Measurements from ENCODE around the gene CCNDBP1.
"Not testable (repeated sequence)": the region's sequence is repeated elsewhere in the genome, so short reads cannot be mapped to it uniquely, and the experiment has no call there.

The CCNDBP1 gene

DNA sequence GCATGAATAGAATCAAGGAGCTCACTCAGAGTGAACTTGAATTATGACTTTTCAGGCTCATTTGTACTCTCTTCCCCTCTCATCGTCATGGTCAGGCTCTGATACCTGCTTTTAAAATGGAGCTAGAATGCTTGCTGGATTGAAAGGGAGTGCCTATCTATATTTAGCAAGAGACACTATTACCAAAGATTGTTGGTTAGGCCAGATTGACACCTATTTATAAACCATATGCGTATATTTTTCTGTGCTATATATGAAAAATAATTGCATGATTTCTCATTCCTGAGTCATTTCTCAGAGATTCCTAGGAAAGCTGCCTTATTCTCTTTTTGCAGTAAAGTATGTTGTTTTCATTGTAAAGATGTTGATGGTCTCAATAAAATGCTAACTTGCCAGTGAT lies 9.6 kb downstream of the CCNDBP1 start:
- DNase-seq = no peak

GRCh38 chr15:43196760-43197548 lies 11.8 kb downstream of the CCNDBP1 start:
- no peak for DNase-seq

DNA sequence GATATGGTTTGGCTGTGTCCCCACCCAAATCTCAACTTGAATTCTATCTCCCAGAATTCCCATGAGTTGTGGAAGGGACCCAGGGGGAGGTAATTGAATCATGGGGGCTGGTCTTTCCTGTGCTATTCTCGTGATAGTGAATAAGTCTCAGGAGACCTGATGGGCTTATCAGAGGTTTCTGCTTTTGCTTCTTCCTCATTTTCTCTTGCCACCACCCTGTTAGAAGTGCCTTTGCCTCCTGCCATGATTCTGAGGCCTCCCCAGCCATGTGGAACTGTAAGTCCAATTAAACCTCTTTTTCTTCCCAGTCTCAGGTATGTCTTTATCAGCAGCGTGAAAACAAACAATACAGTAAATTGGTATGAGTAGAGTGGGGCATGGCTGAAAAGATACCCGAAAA lies 12.6 kb downstream of the CCNDBP1 start:
- DNase-seq = not testable (repeated sequence)

DNA sequence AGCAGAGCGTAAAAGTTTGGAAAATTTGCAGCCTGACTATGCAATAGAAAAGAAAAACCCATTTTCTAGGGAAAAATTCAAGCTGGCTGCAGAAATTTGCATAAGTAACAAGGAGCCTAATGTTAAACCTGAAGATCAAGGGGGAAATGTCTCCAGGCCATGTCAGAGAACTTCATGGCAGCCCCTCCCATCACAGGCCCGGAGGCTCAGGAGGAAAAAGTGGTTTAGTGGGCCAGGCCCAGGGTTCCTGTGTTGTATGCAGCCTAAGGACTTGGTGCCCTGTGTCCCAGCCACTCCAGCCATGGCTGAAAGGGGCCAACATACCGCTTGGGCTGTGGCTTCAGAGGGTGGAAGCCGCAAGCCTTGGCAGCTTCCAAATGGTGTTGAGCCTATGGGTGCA lies 13.4 kb downstream of the CCNDBP1 start:
- not testable (repeated sequence) for DNase-seq

DNA sequence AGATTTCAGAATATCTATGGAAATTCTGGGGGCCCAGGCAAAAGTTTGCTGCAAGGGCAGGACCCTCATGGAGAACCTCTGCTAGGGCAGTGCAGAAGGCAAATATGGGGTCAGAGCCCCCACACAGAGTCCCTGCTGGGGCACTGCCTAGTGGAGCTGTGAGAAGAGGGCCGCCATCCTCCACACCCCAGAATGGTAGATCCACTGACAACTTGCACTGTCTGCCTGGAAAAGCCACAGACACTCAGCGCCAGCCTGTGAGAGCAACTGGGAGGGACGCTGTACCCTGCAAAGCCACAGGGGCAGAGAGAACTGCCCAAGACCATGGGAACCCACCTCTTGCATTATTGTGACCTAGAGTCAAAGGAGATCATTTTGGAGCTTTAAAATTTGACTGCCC lies 13.8 kb downstream of the CCNDBP1 start:
- no peak for DNase-seq

- DNase-seq = no peak
These were observed 14.8 kb downstream of the CCNDBP1 start for GRCh38 chr15:43199945-43200488.

- no peak for DNase-seq
These were observed 19.1 kb downstream of the CCNDBP1 start for GRCh38 chr15:43204016-43204901.

GRCh38 chr15:43206054-43206453 lies 20.9 kb downstream of the CCNDBP1 start:
- DNase-seq = no peak

DNA sequence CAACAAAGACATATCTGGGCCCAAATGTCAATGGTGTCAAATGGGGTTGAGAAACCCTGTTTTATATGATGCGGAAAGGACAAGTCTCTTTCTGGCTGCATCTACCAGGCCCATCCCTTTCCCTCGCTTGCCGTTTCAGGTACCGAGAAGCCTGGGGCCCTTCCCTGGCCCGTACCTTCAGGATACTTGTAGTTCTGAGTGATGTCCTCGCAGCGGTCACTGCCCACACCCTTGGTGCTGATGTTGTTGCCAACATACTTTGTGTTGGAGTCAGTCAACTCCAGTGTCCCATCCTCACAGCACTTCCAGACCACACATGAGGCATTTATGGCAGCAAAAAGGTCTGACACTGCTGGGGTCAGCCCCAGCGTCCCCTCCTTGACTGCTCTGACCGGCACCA lies 21.8 kb downstream of the CCNDBP1 start:
- no peak for DNase-seq

- DNase-seq = no peak
These were observed 23.1 kb downstream of the CCNDBP1 start for GRCh38 chr15:43208052-43209002.

DNA sequence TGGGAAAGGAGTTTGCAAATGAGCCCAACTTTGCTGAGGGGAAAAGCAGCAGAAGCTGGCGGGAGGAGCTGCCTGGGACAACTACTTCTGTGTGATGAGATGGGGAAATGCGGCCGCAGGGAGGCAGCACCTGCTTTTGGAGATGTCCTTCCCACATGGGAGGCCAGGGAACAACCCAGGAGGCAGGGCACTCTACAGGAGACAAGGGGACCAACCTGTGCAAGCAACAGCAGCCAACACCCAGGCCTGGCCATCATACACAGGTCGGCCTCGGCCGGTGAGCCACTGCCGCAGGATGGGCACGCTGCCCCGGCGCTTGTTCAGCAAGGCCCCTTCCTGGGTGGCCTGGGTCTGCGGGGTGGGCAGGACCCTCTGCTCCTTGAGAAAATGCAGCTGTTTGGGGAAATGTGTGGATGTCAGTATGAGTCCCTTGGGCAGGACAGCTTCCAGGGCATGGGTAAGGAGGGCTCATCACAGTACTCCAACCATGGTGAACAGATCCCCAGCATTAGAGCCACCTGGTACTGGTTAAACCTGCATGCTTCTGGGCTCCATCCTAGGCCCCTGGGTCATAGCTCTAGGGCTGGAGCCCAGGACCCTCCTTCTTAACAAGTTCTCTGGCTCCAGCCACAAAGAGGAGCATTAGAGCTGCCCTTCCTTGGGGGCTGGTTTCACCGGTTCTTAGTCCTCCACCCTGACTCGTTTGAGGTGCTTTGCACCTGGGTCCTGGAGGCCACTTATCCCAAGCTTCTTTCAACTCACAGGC lies 24.0 kb downstream of the CCNDBP1 start:
- DNase-seq = no peak

DNA sequence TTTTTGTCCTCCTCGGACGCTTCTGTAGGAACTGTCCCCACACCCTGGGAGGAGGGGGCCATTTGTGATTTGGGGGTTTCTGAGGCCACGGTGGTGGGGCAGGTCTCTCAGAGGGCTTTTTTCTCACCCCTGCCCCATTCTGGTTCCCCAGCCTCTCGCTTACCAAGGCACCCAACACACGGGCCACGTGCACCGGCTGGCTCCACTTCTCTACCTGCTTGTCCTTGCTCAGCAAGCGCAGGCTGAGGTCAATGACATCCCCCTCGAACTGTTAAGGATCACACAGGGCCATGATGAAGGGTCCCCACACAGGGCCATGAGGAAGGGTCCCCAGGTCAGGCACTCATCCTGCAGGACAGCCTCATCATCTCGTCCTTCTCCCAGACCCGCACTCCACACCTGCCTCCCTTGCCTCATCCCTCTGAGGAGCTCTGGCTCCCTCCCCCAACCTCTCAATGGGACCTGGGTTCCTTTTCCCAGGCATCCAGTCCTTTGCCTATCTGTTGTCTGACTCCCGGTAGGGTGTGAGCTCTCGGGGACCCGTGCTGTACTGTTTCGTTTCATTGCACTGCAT lies 25.1 kb downstream of the CCNDBP1 start:
- no peak for DNase-seq

DNA sequence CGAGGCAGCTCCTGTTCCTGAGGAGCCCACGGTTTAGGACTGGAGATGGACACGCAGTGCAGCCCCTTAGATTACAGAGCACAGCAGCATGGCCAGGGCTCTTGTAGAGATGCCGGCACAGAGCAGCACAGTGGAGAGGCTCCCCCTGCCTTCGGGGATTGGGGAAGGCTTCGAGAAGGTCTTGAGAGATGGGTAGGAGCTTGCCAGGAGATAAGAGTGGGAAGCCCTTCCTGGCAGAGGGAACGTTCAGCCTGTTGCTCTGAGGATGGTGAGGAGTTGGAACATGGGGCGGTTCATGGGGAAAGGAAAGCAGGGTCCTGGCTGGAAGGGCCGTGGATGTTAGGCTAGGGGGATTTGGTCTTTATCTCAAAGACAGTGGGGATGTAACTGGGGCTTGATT lies 25.6 kb downstream of the CCNDBP1 start:
- no peak for DNase-seq

DNA sequence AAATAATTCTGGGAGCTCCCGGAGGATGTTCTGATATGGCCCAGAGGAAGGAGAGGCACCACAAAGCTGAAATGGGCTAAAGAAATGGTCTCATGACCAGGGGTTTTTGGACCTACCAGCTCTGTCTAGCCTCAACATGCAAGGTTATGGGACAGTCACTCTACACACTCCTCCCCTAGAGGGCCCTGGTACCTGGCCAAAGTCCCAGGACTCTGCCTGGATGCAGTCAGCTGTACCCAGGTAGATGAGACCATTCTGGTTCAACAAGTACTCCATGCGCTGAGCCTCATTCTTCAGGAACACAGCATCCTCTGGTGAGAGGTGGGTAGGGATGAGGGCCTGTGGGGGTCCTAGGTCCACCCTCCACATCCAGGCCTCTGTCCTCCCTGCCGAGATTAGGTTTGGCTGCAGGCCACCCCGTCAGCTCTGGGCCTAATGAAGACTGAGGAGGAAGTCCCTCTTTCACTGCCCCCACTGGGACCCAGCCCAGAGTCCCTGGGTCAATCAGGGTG lies 26.1 kb downstream of the CCNDBP1 start:
- no peak for DNase-seq

DNA sequence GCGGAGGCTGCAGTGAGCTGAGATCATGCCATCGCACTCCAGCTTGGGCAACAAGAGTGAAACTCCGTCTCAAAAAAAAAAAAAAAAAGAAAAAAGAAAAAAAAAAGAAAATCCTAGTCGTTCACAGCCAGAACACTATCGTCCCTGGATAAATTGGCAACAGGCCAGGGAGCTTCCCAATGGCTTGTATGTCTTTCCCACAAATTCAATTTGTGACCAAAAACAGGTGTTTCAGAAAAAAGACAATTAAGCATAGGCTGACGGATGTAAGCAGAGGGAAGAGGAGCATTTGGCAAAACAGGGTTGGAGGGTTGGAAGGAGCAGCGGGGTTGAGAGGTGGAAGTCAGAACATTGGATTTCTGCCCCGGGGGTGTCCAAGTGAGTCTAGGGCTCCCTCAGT lies 27.1 kb downstream of the CCNDBP1 start:
- no peak for DNase-seq

GRCh38 chr15:43212951-43213350 lies 27.7 kb downstream of the CCNDBP1 start:
- no peak for DNase-seq

DNA sequence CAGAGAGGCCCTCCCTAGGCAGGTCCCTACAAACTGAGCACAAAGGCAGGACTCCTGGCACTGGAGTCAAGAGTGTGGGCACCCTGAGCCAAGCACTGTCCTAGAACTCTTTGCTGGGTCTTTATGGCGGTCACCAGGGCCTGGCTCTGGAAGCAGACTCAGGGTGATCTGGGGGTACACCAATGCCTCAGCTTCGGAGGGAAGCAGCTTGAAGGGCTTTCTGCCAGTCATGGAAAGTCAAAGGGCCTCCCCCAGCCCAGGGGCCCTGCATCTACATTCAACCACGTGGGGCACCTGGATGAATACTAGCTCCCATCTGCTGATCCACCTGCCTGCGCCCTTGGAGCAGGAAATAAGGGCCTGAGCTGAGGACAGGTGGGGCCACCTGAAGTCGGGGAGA lies 28.3 kb downstream of the CCNDBP1 start:
- DNase-seq = no peak

GRCh38 chr15:43214169-43214568 lies 29.0 kb downstream of the CCNDBP1 start:
- no peak for DNase-seq

GRCh38 chr15:43214592-43215295 lies 29.5 kb downstream of the CCNDBP1 start:
- no peak for DNase-seq

DNA sequence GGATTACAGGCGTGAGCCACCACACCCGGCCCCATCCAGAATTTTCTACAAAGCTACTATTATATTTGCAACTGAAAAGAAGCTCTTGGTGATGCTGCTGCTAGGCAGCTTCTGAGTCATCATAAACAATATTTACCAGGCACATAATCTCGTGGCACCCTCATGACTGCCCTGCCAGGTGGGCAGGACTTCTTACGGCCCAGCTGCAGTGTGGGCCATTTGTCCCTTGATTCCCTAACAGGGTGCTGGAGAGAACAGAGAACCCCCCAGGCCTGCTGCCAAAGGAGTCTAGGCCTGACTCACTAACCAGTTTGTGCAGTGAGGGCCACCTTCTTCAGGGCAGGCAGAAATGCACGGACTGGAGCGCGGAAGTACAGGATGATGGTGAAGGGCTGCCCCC lies 30.8 kb downstream of the CCNDBP1 start:
- no peak for DNase-seq

All from DMS79 (cell line).